H9 (cell line): ENCODE results near the gene RAB40C. TPM values are rescaled to one million over a fixed set of nuclear protein-coding genes. Genes with fewer than 3 reads are reported as not detected.

Source experiments
- DNase-seq: peaks from one replicate; pipeline ENCODE4 v3.0.0-alpha.2; 2017
- H2AFZ ChIP-seq: one replicate; pipeline ENCODE4 v1.6.1; 2013; ENCODE audit warnings: mild to moderate bottlenecking, low read length, control low read depth, moderate library complexity
- H2AK5ac ChIP-seq: 2 replicates; pipeline ENCODE4 v1.6.1; 2013; ENCODE audit warnings: low read length, control low read depth, mixed read lengths; ENCODE audit not compliant: insufficient read length
- H2BK120ac ChIP-seq: one replicate; pipeline ENCODE4 v1.6.1; 2013; ENCODE audit warnings: low read depth, mild to moderate bottlenecking, low read length, control low read depth, inconsistent platforms; ENCODE audit not compliant: poor library complexity, severe bottlenecking
- H2BK12ac ChIP-seq: 2 replicates; pipeline ENCODE4 v1.6.1; 2013; ENCODE audit warnings: low read length, control low read depth, mixed read lengths, low read depth; ENCODE audit not compliant: insufficient read length
- H2BK15ac ChIP-seq: 2 replicates; pipeline ENCODE4 v1.6.1; 2013; ENCODE audit warnings: low read depth, low read length, control low read depth
- H2BK20ac ChIP-seq: one replicate; pipeline ENCODE4 v1.6.1; 2013; ENCODE audit warnings: low read depth, mild to moderate bottlenecking, low read length, control low read depth, inconsistent platforms; ENCODE audit not compliant: poor library complexity, severe bottlenecking
- H2BK5ac ChIP-seq: 2 replicates; pipeline ENCODE4 v1.6.1; 2013; ENCODE audit warnings: low read length, control low read depth, mixed read lengths; ENCODE audit not compliant: insufficient read length
- H3K14ac ChIP-seq: 2 replicates; pipeline ENCODE4 v1.6.1; 2013; ENCODE audit warnings: low read length, control low read depth; ENCODE audit not compliant: insufficient read depth
- H3K18ac ChIP-seq: 2 replicates; pipeline ENCODE4 v1.6.1; 2013; ENCODE audit warnings: low read depth, mild to moderate bottlenecking, mixed read lengths, low read length, control low read depth; ENCODE audit not compliant: insufficient read length
- H3K23ac ChIP-seq: 2 replicates; pipeline ENCODE4 v1.6.1; 2013; ENCODE audit warnings: low read length, control low read depth, mixed read lengths, low read depth; ENCODE audit not compliant: insufficient read length
- H3K23me2 ChIP-seq: 2 replicates; pipeline ENCODE4 v1.6.1; 2013; ENCODE audit warnings: low read depth, mild to moderate bottlenecking, mixed read lengths, low read length, control low read depth; ENCODE audit not compliant: insufficient read length, poor library complexity, severe bottlenecking
- H3K27ac ChIP-seq: 2 replicates; pipeline ENCODE4 v1.5.1; 2013; ENCODE audit warnings: low read length, control low read depth, mixed read lengths, low read depth; ENCODE audit not compliant: insufficient read length
- H3K27me3 ChIP-seq: 2 replicates; pipeline ENCODE4 v1.6.1; 2013; ENCODE audit warnings: low read length, control low read depth, inconsistent platforms; ENCODE audit not compliant: insufficient read depth
- H3K4ac ChIP-seq: 2 replicates; pipeline ENCODE4 v1.6.1; 2013; ENCODE audit warnings: low read depth, mild to moderate bottlenecking, control low read depth, inconsistent platforms, low read length, moderate library complexity
- H3K4me1 ChIP-seq: 2 replicates; pipeline ENCODE4 v1.6.1; 2013; ENCODE audit warnings: low read length, control low read depth, inconsistent platforms; ENCODE audit not compliant: insufficient read depth
- H3K4me2 ChIP-seq: 2 replicates; pipeline ENCODE4 v1.6.1; 2013; ENCODE audit warnings: low read length, control low read depth, mixed read lengths; ENCODE audit not compliant: insufficient read length, insufficient read depth
- H3K56ac ChIP-seq: 2 replicates; pipeline ENCODE4 v1.6.1; 2013; ENCODE audit warnings: low read depth, mild to moderate bottlenecking, mixed read lengths, low read length, control low read depth; ENCODE audit not compliant: insufficient read length
- H3K79me1 ChIP-seq: 2 replicates; pipeline ENCODE4 v1.6.1; 2013; ENCODE audit warnings: low read depth, mild to moderate bottlenecking, moderate library complexity, low read length, control low read depth, inconsistent platforms; ENCODE audit not compliant: insufficient read depth, poor library complexity, severe bottlenecking
- H3K79me2 ChIP-seq: 2 replicates; pipeline ENCODE4 v1.6.1; 2013; ENCODE audit warnings: low read length, control low read depth, inconsistent platforms; ENCODE audit not compliant: insufficient read depth
- H3K9ac ChIP-seq: 2 replicates; pipeline ENCODE4 v1.6.1; 2013; ENCODE audit warnings: low read length, control low read depth, mixed read lengths; ENCODE audit not compliant: insufficient read length; ENCODE audit errors: extremely low read depth
- H3K9me3 ChIP-seq: one replicate; pipeline ENCODE4 v1.6.1; 2013; ENCODE audit warnings: low read depth, low read length, inconsistent platforms; ENCODE audit not compliant: control insufficient read depth
- H3T11ph ChIP-seq: one replicate; pipeline ENCODE4 v1.6.1; 2013; ENCODE audit warnings: mild to moderate bottlenecking, low read length, control low read depth, inconsistent platforms
- H4K20me1 ChIP-seq: one replicate; pipeline ENCODE4 v1.6.1; 2013; ENCODE audit not compliant: control insufficient read depth, insufficient read length, insufficient read depth
- H4K5ac ChIP-seq: 2 replicates; pipeline ENCODE4 v1.6.1; 2013; ENCODE audit warnings: low read depth, mild to moderate bottlenecking, mixed read lengths, low read length, control low read depth; ENCODE audit not compliant: insufficient read length
- H4K8ac ChIP-seq: replicated peaks from 2 replicates; pipeline ENCODE4 v1.6.1; 2013; ENCODE audit warnings: low read length, control low read depth, mixed read lengths, low read depth; ENCODE audit not compliant: insufficient read length
- H4K91ac ChIP-seq: 2 replicates; pipeline ENCODE4 v1.6.1; 2013; ENCODE audit warnings: low read depth, mild to moderate bottlenecking, moderate library complexity, mixed read lengths, low read length, control low read depth; ENCODE audit not compliant: insufficient read length
- H3K27ac Mint-ChIP-seq, 3 experiments: 2 replicates in 2 of 3; 3 replicates in 1 of 3; pipeline ENCODE4 v1.8.0; 2020 to 2021; ENCODE audit warnings: mixed read lengths in 3 of 3, mild to moderate bottlenecking in 1 of 3, moderate library complexity in 1 of 3
- H3K27me3 Mint-ChIP-seq: 2 replicates; pipeline ENCODE4 v1.8.0; 2021; ENCODE audit warnings: low read depth, mild to moderate bottlenecking, moderate library complexity, mixed read lengths
- H3K36me3 Mint-ChIP-seq, 3 experiments: 2 replicates in 2 of 3; 3 replicates in 1 of 3; pipeline ENCODE4 v1.8.0; 2020 to 2021; ENCODE audit warnings: low read depth in 3 of 3, mixed read lengths in 3 of 3; ENCODE audit not compliant: insufficient read depth in 1 of 3
- H3K4me1 Mint-ChIP-seq, 2 experiments: 2 replicates each; pipeline ENCODE4 v1.8.0; 2020; ENCODE audit warnings: mixed read lengths in 2 of 2
- H3K4me3 Mint-ChIP-seq, 2 experiments: 2 replicates in 1 of 2; 3 replicates in 1 of 2; pipeline ENCODE4 v1.8.0; 2020 to 2021; ENCODE audit warnings: mild to moderate bottlenecking in 2 of 2, mixed read lengths in 2 of 2, moderate library complexity in 1 of 2
- H3K9me3 Mint-ChIP-seq, 2 experiments: 2 replicates in 1 of 2; 3 replicates in 1 of 2; pipeline ENCODE4 v1.8.0; 2020; ENCODE audit warnings: mild to moderate bottlenecking in 2 of 2, mixed read lengths in 2 of 2, moderate library complexity in 1 of 2
- CTCF ChIP-seq: fragments of 200-600 bp; sonication (generic); conservative IDR thresholded peaks from 3 replicates; pipeline ENCODE4 v1.8.0; 2021; ENCODE audit warnings: antibody characterized with exemption, mild to moderate bottlenecking
- WGBS: extraction: QIAGEN DNeasy Blood & Tissue Kit; methylation state at CpG from one replicate; pipeline ENCODE4 v1.1.7; 2013; ENCODE audit warnings: missing lambda C conversion rate, low lambda C conversion rate, mixed read lengths; ENCODE audit not compliant: insufficient read length; ENCODE audit errors: extremely low coverage; 5-methylcytosine and 5-hydroxymethylcytosine counted together
- total RNA-seq: library from RNA; stranded (reverse); gene quantifications from 2 replicates; pipeline ENCODE4 v1.2.1, GENCODE V29; 2021

RAB40C gene
- total RNA-seq, 1 experiment from 2014 or later, result 19.1 TPM

DNA sequence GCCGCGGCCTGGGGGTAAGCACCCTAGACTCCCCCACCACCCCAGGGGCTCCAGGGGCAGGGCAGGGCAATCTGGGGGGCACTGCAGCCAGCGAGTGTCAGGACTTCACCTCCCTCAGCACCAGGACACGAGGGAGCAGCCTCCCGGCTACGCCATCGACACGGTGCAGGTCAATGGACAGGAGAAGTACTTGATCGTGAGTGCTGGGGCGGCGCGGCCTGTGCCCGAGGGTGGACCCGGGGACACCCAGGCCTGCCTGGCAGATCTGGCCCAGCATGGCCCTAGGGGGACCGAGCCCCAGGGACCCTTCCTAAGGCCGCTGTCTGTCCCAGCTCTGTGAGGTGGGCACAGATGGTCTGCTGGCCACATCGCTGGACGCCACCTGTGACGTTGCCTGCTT lies 82.5 kb downstream of the RAB40C start:
- Histone ChIP-seq H2BK15ac (no peak overlapping the region), H3K9ac (no peak overlapping the region), H3K27me3 (no peaks in the 10 kb centered on the region), H2BK5ac (no peak overlapping the region), H3K14ac (no peak overlapping the region), H3K56ac (no peak overlapping the region), H4K20me1 (no peaks in the 10 kb centered on the region), H2AFZ (no peak overlapping the region), H4K91ac (no peak overlapping the region), H3K27ac (no peak overlapping the region), H3K23me2 (peaks cover 6% of the 10 kb centered on the region), H3K79me2 (no peaks in the 10 kb centered on the region; the same call in 1 of the 2 replicates), H2AK5ac (no peak overlapping the region), H3K4me2 (no peak overlapping the region), H2BK120ac (no peak overlapping the region), H2BK20ac (no peak overlapping the region), H3K4ac (no peak overlapping the region), H3K4me1 (no peaks in the 10 kb centered on the region), H3K23ac (no peak overlapping the region), H3K9me3 (no peaks in the 10 kb centered on the region), H3K18ac (no peak overlapping the region), H4K5ac (no peak overlapping the region), H2BK12ac (no peak overlapping the region), H3K79me1 (no peaks in the 10 kb centered on the region), H4K8ac (no peak overlapping the region), H3T11ph (no peak overlapping the region)
- Mint-ChIP-seq H3K27me3 (peaks cover 3% of the 10 kb centered on the region; the same call in 1 of the 2 replicates), H3K27ac (no peak overlapping the region), H3K36me3 (peaks cover 11 to 27% (median 27%) of the 10 kb centered on the region in 3 experiments; a peak in 6 of 7 replicates), H3K4me1 (peaks cover 13 to 16% of the 10 kb centered on the region in 2 experiments), H3K9me3 (no peaks in the 10 kb centered on the region), H3K4me3 (no peak overlapping the region)
- no peak for TF ChIP-seq CTCF
- no peak for DNase-seq
- no CpG with 5 or more reads among the region's 19 CpGs for WGBS
